Measurements from ENCODE around the gene FYN.

FYN gene

DNA sequence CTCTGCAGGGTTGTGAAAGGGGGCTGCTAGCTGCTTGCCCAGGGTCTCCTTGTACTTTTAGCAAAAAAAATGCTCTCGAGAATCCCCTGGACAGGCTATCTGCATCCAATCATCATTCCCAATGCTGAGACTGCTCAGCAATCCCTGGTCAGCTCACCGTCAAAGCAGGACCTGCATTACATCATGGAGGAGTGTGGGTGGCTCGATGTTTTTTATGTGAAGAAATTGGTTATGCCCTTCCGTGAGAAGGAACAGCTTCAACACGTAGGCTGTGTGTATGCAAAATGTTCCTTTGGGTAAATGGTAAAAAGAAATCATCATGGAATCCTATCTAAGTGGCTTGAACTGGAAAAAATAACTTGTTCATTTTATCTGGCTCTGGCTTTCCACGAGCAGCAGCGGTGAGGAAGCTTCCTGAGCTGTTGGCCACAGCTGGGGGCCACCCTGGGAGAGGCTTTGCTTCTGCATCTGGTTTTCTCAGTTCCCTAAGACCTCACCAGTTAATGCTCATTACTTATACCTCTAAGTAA, 111.4 kb downstream of the FYN start:
- DNase-seq (ENCODE audit: insufficient read length, low spot score), result no peak
- TF ChIP-seq POLR2A (IDR thresholded peaks at IDR 0.05; ENCODE audit: low read depth, low read length) (no peak), SPI1 (IDR thresholded peaks at IDR 0.05; ENCODE audit: low read depth, low read length) (peak; percentile 85), POU2F2 (IDR thresholded peaks at IDR 0.05; ENCODE audit: low read depth, low read length) (no peak), POLR2AphosphoS5 (IDR thresholded peaks at IDR 0.05; ENCODE audit: low read depth, low read length) (no peak), TAF1 (IDR thresholded peaks at IDR 0.05; ENCODE audit: low read depth, low read length) (0 out of 2 replicates have a peak, but pooled peaks have one; percentile 11), PAX5 (IDR thresholded peaks at IDR 0.05; ENCODE audit: insufficient read depth, low read length, severe bottlenecking) (no peak)
- no peak for FAIRE-seq

DNA sequence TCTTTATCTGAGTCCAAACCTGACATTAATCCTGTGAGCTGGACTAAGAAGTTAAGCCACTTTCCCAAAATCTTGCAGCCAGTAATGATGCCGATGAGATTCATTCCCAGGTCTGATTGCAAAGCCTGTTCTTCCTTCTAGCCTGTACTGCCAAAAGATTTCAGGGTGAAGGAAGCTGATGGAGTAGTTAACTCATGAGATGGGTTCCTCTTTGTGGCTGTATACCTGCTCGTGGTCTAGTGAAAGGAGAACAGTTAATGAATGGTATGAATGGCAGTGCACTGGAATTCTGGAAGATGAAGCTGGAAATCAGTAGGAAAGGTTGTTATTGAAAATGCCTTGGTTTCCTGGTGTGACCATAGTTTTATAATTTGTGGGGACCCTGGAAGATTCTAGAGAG, 112.0 kb downstream of the FYN start:
- no peak for TF ChIP-seq TAF1 (IDR thresholded peaks at IDR 0.05; ENCODE audit: low read depth, low read length)
- no peak for TF ChIP-seq POLR2AphosphoS5 (IDR thresholded peaks at IDR 0.05; ENCODE audit: low read depth, low read length)
- no peak for TF ChIP-seq PAX5 (IDR thresholded peaks at IDR 0.05; ENCODE audit: insufficient read depth, low read length, severe bottlenecking)
- TF ChIP-seq SPI1 (IDR thresholded peaks at IDR 0.05; ENCODE audit: low read depth, low read length), result peak; percentile 53
- no peak for TF ChIP-seq POLR2A (IDR thresholded peaks at IDR 0.05; ENCODE audit: low read depth, low read length)
- no peak for FAIRE-seq
- no peak for DNase-seq (ENCODE audit: insufficient read length, low spot score)

DNA sequence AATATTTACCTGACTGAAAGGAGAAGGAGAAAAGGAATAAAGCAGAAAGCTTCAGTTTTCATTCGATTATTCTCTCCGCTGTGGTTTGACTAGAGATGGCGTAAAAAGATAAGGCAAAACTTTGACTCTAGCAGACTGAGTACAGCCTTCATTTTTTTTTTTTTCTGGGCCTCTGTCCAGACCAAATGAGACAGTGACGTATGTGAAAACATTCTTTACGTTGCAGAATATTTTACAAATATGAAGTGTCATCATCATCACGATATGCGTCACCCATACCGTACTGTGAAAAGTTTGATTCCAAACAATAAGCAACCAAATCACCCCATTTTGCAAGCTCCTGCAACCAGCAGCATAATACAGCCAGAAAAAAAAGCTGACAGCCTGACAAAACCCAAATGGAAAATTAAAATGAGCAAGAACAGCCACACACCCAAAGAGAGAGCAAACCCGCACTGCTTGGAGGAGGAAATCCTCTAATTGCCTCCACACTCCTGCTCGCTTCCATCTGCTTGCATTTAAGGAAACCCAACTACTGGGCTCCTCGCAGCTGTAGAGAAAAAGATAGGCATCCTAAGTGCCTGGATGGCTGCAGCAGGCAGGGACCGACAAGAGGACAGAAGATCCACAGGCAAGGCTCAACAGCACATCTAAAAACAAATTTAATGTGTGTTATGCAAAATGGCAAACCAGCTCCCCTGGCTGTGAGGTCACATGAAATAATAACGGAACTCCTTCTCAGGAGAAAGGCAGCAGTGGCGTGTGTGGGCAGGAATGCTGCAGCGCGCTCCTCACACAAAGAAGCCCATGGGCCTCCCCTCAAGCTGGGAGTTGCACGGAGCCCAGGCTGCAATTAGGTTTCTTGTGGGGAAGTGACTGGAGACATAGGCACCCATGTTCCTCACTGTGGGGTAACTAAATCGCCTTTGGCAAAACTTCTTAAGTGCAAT, 113.1 kb downstream of the FYN start:
- DNase-seq (ENCODE audit: insufficient read length, low spot score) (no peak), FAIRE-seq (no peak)
- TF ChIP-seq PAX5 (IDR thresholded peaks at IDR 0.05; ENCODE audit: insufficient read depth, low read length, severe bottlenecking) (no peak), TAF1 (IDR thresholded peaks at IDR 0.05; ENCODE audit: low read depth, low read length) (no peak), POU2F2 (IDR thresholded peaks at IDR 0.05; ENCODE audit: low read depth, low read length) (no peak), SPI1 (IDR thresholded peaks at IDR 0.05; ENCODE audit: low read depth, low read length) (no peak), POLR2AphosphoS5 (IDR thresholded peaks at IDR 0.05; ENCODE audit: low read depth, low read length) (no peak)

DNA sequence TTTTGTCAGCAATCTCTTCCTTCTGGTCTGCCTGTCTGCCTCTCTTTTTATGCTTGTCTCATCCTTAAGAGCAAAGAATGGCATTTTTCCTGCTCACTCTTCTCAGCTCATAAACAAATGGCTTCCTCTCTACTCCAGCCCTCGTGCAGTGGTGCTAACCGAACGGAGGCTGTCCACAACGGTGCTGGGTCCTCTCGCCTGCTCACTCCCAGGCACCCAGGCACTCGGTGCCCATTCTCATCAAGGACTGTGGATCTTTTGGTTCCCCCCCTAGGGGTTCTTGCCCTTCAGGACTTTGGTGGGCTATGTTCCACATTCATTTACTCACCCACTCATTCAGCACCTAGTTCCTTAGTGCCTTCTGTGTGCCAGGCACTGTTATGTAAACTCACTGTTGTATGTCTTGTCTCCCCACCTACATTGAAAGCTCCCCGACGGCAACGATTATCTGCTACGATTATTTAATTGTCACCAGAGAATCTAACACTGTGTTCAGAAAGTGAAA, 113.9 kb downstream of the FYN start:
- DNase-seq (ENCODE audit: insufficient read length, low spot score) (no peak), FAIRE-seq (no peak)
- TF ChIP-seq PAX5 (IDR thresholded peaks at IDR 0.05; ENCODE audit: insufficient read depth, low read length, severe bottlenecking) (no peak), SPI1 (IDR thresholded peaks at IDR 0.05; ENCODE audit: low read depth, low read length) (no peak), TAF1 (IDR thresholded peaks at IDR 0.05; ENCODE audit: low read depth, low read length) (no peak), POLR2A (IDR thresholded peaks at IDR 0.05; ENCODE audit: low read depth, low read length) (no peak)

DNA sequence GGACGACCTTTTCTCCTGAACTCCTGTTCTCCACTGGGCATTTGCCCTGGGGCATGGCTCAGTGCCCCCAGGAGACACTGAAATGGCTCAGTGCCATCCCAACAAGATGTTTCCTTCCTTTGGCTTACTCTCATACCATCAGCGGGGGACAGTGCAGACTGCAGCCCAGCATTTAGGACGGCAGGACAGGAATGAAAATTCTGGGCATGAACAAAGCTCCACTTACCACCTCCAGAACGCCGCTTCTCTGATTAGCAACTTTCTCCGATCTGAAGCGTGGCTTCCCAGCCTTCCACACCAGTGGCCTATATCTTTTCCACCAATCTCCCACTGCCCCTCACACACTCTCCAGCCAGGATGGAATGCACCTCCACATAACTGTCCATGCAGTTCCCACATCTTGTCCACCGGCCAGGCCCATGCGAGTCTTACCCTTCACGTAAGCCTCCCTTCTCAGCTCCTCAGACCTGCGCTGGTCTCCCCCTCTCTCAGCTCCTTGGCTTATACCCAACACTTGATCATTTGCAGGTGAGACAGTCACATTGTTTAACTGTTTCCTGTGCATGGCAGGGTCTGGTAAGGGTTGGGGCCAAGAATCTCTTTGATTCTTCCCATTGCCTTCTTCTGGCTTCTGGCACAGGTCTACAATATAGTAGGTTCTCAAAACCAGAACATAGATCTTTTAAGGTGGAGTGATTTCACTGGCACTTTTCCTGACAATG, 114.5 kb downstream of the FYN start:
- FAIRE-seq (no peak), DNase-seq (ENCODE audit: insufficient read length, low spot score) (no peak)
- TF ChIP-seq POU2F2 (IDR thresholded peaks at IDR 0.05; ENCODE audit: low read depth, low read length), result no peak
- no peak for TF ChIP-seq POLR2A (IDR thresholded peaks at IDR 0.05; ENCODE audit: low read depth, low read length)
- no peak for TF ChIP-seq SPI1 (IDR thresholded peaks at IDR 0.05; ENCODE audit: low read depth, low read length)
- TF ChIP-seq PAX5 (IDR thresholded peaks at IDR 0.05; ENCODE audit: insufficient read depth, low read length, severe bottlenecking), result no peak
- TF ChIP-seq POLR2AphosphoS5 (IDR thresholded peaks at IDR 0.05; ENCODE audit: low read depth, low read length), result no peak

DNA sequence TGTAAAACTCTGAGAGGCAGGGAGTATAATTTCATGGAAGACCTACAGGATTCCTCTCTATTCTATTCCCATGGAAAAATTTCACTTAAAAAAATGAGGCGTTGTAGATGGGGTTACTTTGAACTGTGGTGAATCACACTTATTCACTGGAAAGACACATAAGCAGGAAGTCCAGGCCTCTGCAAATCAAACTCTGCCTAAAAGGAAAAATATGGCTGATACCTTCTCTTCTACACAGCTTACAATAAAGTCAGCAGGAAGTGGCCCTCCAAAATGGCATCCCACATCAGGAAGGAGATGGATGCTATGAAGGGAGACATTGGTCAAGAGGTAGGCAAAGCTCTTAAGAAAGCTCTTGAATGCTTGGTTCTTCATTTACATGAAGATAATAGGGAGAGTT, 115.9 kb downstream of the FYN start:
- no peak for FAIRE-seq
- no peak for DNase-seq (ENCODE audit: insufficient read length, low spot score)
- no peak for TF ChIP-seq POLR2AphosphoS5 (IDR thresholded peaks at IDR 0.05; ENCODE audit: low read depth, low read length)

DNA sequence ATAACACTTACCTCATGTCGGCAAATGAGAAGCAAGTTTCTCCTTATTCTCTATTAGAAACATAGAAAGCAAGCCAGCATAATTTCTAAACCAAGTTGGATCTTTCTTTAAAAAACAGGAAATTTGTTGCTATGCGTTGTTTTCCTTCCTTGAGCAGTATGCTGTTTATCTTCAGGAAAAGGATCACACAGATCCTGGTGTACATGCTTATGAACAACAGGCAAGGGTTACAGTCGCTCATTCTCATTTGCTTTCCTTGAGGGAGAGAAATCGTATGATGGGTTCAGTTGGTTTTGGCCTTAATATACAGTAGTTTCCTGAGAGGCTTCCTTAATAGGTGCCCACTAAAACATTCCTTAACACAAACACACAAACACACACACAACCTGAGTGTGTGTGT, 118.8 kb downstream of the FYN start:
- no peak for FAIRE-seq
- TF ChIP-seq PAX5 (IDR thresholded peaks at IDR 0.05; ENCODE audit: insufficient read depth, low read length, severe bottlenecking), result no peak
- DNase-seq (ENCODE audit: insufficient read length, low spot score), result no peak

DNA sequence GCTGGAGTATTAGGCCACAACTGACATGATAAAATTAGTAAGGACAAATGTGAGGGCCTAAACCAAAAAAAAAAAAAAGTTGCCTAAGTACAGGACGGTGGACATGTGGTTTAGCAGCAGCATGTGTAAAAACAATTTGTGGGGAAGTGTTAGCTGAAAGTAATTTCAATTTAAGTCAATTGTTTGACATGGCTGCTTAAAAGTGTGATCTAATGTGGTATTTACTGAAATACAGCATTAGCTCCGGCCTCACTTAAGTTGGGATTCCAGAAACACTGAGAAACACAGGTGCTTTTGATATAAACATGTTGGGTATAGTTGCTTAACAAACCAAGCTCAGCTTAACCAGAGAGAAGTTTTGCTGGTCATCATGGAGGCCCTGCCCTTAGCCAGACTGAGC, 119.7 kb downstream of the FYN start:
- no peak for DNase-seq (ENCODE audit: insufficient read length, low spot score)
- no peak for FAIRE-seq
- no peak for TF ChIP-seq PAX5 (IDR thresholded peaks at IDR 0.05; ENCODE audit: insufficient read depth, low read length, severe bottlenecking)
- TF ChIP-seq POLR2AphosphoS5 (IDR thresholded peaks at IDR 0.05; ENCODE audit: low read depth, low read length), result no peak
- no peak for TF ChIP-seq POU2F2 (IDR thresholded peaks at IDR 0.05; ENCODE audit: low read depth, low read length)
- no peak for TF ChIP-seq POLR2A (IDR thresholded peaks at IDR 0.05; ENCODE audit: low read depth, low read length)
- no peak for TF ChIP-seq SPI1 (IDR thresholded peaks at IDR 0.05; ENCODE audit: low read depth, low read length)
- TF ChIP-seq TAF1 (IDR thresholded peaks at IDR 0.05; ENCODE audit: low read depth, low read length), result no peak

DNA sequence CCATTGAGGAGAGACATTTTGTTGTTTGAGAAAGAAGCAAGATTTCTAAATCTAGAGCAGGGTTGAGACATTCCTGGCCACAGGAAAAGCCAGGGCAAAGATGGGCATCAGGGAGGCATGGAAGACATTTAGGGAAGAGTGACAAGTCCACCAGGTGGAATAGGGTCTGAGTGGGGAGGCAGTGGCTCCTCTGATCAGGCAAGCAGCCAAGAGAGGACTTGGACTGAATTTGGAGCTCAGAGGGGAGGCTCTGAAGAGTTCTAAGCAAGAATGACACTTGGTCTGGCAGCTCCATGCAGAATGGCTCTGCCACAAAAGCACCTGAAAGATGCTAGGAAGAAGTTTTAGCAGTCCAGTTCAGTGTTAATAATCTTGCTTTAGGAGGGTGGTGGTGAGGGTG, 120.8 kb downstream of the FYN start:
- DNase-seq (ENCODE audit: insufficient read length, low spot score), result no peak
- FAIRE-seq, result no peak
- TF ChIP-seq TAF1 (IDR thresholded peaks at IDR 0.05; ENCODE audit: low read depth, low read length) (no peak), PAX5 (IDR thresholded peaks at IDR 0.05; ENCODE audit: insufficient read depth, low read length, severe bottlenecking) (no peak), POLR2AphosphoS5 (IDR thresholded peaks at IDR 0.05; ENCODE audit: low read depth, low read length) (no peak), SPI1 (IDR thresholded peaks at IDR 0.05; ENCODE audit: low read depth, low read length) (no peak), POU2F2 (IDR thresholded peaks at IDR 0.05; ENCODE audit: low read depth, low read length) (no peak), POLR2A (IDR thresholded peaks at IDR 0.05; ENCODE audit: low read depth, low read length) (no peak)

All from GM12891 (cell line).